ENCODE results near the gene C1orf53.

DNA sequence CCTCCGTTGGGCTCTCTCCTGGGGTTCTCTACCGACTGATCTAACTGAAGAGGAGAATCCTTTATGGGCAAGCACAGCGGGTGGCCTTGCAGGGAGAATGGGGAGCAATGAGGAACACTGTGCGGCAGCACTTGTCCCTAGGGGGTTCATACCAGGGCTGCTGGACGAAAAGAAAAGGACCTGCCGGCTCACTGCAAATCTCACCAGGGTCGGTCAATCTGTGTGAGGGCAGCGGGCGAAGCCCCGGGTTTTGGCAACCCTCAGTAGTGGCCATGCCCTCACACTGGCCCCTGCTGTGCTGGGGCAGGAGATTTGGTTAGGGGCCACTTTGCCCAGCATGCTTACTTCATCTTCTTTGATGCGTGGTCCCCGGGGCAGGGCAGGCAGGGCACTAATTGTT, 20.6 kb downstream of the C1orf53 start:
- TF ChIP-seq, protein P1, sequence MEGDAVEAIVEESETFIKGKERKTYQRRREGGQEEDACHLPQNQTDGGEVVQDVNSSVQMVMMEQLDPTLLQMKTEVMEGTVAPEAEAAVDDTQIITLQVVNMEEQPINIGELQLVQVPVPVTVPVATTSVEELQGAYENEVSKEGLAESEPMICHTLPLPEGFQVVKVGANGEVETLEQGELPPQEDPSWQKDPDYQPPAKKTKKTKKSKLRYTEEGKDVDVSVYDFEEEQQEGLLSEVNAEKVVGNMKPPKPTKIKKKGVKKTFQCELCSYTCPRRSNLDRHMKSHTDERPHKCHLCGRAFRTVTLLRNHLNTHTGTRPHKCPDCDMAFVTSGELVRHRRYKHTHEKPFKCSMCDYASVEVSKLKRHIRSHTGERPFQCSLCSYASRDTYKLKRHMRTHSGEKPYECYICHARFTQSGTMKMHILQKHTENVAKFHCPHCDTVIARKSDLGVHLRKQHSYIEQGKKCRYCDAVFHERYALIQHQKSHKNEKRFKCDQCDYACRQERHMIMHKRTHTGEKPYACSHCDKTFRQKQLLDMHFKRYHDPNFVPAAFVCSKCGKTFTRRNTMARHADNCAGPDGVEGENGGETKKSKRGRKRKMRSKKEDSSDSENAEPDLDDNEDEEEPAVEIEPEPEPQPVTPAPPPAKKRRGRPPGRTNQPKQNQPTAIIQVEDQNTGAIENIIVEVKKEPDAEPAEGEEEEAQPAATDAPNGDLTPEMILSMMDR (IDR thresholded peaks at IDR 0.05), result no peak
- TF ChIP-seq POLR2AphosphoS5 (IDR thresholded peaks at IDR 0.05), result no peak
- TF ChIP-seq EP300 (IDR thresholded peaks at IDR 0.05; ENCODE audit: low read depth), result no peak
